HG02759 (cell line): ENCODE measurements around the gene HTR3B.
"Not testable (repeated sequence)": the region's sequence is repeated elsewhere in the genome, so short reads cannot be mapped to it uniquely, and the experiment has no call there.

ENCODE experiments used
- ATAC-seq: cut with Tn5 transposase; IDR thresholded peaks from one replicate; pipeline ENCODE4 v1.9.1; 2021; ENCODE audit warnings: mild to moderate bottlenecking, moderate library complexity; ENCODE audit not compliant: unreplicated experiment

HTR3B gene

GRCh38 chr11:113881856-113882255 lies 22.7 kb upstream of the HTR3B start:
- ATAC-seq, result no peak

- no peak for ATAC-seq
These were observed 20.2 kb upstream of the HTR3B start for GRCh38 chr11:113884361-113884836.

- no peak for ATAC-seq
These were observed 18.7 kb upstream of the HTR3B start for GRCh38 chr11:113885897-113886296.

- no peak for ATAC-seq
These were observed 15.7 kb upstream of the HTR3B start for GRCh38 chr11:113888848-113889247.

GRCh38 chr11:113894421-113894996 lies 10.1 kb upstream of the HTR3B start:
- ATAC-seq, result no peak

GRCh38 chr11:113895367-113896155 lies 9.0 kb upstream of the HTR3B start:
- ATAC-seq, result no peak

- ATAC-seq, result no peak
These were observed 8.3 kb upstream of the HTR3B start for GRCh38 chr11:113896156-113896879.

- ATAC-seq, result no peak
These were observed 3.5 kb upstream of the HTR3B start for GRCh38 chr11:113901141-113901540.

- ATAC-seq, result no peak
These were observed 1.4 kb downstream of the HTR3B start for GRCh38 chr11:113906038-113906437.

GRCh38 chr11:113906516-113906915 lies 1.9 kb downstream of the HTR3B start:
- no peak for ATAC-seq

- no peak for ATAC-seq
These were observed 2.6 kb downstream of the HTR3B start for GRCh38 chr11:113907152-113907551.

GRCh38 chr11:113907681-113908080 lies 3.1 kb downstream of the HTR3B start:
- no peak for ATAC-seq

GRCh38 chr11:113908098-113908497 lies 3.5 kb downstream of the HTR3B start:
- no peak for ATAC-seq

- not testable (repeated sequence) for ATAC-seq
These were observed 6.9 kb downstream of the HTR3B start for GRCh38 chr11:113911491-113911890.

GRCh38 chr11:113923572-113923971 lies 19.0 kb downstream of the HTR3B start:
- ATAC-seq, result no peak

- no peak for ATAC-seq
These were observed 21.9 kb downstream of the HTR3B start for GRCh38 chr11:113926273-113927197.

- no peak for ATAC-seq
These were observed 23.7 kb downstream of the HTR3B start for GRCh38 chr11:113928311-113928710.

GRCh38 chr11:113932788-113933187 lies 28.2 kb downstream of the HTR3B start:
- ATAC-seq, result no peak

- not testable (repeated sequence) for ATAC-seq
These were observed 29.6 kb downstream of the HTR3B start for GRCh38 chr11:113934193-113934592.

- no peak for ATAC-seq
These were observed 30.2 kb downstream of the HTR3B start for GRCh38 chr11:113934761-113935160.

GRCh38 chr11:113935858-113936257 lies 31.3 kb downstream of the HTR3B start:
- no peak for ATAC-seq
